ENCODE measurements around the gene CARMIL1.

DNA sequence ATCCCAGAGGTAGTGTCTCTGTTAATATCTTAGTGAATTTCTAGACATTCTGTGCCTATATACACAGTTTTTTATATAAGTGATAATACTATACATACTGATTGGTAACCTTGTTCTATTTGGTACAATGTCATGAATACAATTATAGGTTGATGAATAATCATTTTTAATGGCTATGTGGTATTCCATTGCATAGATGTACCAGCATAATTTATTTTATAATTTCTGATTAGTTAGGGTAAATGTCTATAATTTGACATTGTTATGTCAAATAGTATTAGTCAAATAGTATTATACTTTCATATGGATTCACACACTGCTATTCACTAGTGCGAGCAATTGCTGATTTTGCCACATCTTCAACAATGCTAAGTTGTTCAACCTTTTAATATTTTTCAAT, 262.1 kb downstream of the CARMIL1 start:
- TF ChIP-seq, protein P1, sequence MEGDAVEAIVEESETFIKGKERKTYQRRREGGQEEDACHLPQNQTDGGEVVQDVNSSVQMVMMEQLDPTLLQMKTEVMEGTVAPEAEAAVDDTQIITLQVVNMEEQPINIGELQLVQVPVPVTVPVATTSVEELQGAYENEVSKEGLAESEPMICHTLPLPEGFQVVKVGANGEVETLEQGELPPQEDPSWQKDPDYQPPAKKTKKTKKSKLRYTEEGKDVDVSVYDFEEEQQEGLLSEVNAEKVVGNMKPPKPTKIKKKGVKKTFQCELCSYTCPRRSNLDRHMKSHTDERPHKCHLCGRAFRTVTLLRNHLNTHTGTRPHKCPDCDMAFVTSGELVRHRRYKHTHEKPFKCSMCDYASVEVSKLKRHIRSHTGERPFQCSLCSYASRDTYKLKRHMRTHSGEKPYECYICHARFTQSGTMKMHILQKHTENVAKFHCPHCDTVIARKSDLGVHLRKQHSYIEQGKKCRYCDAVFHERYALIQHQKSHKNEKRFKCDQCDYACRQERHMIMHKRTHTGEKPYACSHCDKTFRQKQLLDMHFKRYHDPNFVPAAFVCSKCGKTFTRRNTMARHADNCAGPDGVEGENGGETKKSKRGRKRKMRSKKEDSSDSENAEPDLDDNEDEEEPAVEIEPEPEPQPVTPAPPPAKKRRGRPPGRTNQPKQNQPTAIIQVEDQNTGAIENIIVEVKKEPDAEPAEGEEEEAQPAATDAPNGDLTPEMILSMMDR (IDR thresholded peaks at IDR 0.05), result no peak
- no peak for TF ChIP-seq POLR2A (IDR thresholded peaks at IDR 0.05)
- no peak for TF ChIP-seq POLR2AphosphoS5 (IDR thresholded peaks at IDR 0.05)
- no peak for TF ChIP-seq EP300 (IDR thresholded peaks at IDR 0.05)
